ENCODE measurements around the gene PRAF2. TPM values are rescaled to one million over a fixed set of nuclear protein-coding genes. Genes with fewer than 3 reads are reported as not detected.

The PRAF2 gene
- total and polyA plus RNA-seq, 2 of the 13 experiments (the other 11 are each of a cell fraction or from before 2014, with no cell fraction given): 0.33 to 2.6 TPM

GRCh38 chrX:49100704-49101628, 27.2 kb upstream of the PRAF2 start (continued):
- no peak for TF ChIP-seq AHDC1 (CRISPR knock-in tag; IDR thresholded peaks at IDR 0.05; ENCODE audit: borderline replicate concordance)
- TF ChIP-seq ZMYM2 (CRISPR knock-in tag; IDR thresholded peaks at IDR 0.05): no peak
- no peak for TF ChIP-seq ZNF510 (CRISPR knock-in tag; IDR thresholded peaks at IDR 0.05; ENCODE audit: low read depth)
- TF ChIP-seq ZNF350 (CRISPR knock-in tag; IDR thresholded peaks at IDR 0.05; ENCODE audit: borderline replicate concordance, low read depth): peak; percentile 27; the same call in 1 of the 2 replicates
- no peak for TF ChIP-seq ZBTB3 (CRISPR knock-in tag; IDR thresholded peaks at IDR 0.05; ENCODE audit: borderline replicate concordance, low read depth)
- TF ChIP-seq ZFP91 (CRISPR knock-in tag; IDR thresholded peaks at IDR 0.05; ENCODE audit: borderline replicate concordance): peak; percentile 59; the same call in 1 of the 2 replicates
- TF ChIP-seq BCL3 (CRISPR knock-in tag; IDR thresholded peaks at IDR 0.05): no peak
- TF ChIP-seq ZBTB26 (CRISPR knock-in tag; IDR thresholded peaks at IDR 0.05; ENCODE audit: borderline replicate concordance): no peak
- no peak for TF ChIP-seq PTBP1 (IDR thresholded peaks at IDR 0.05; ENCODE audit: low read depth, low read length, poor library complexity, severe bottlenecking)
- no peak for TF ChIP-seq STAT6 (CRISPR knock-in tag; IDR thresholded peaks at IDR 0.05; ENCODE audit: borderline replicate concordance)
- peak; percentile 43 for TF ChIP-seq CREM (IDR thresholded peaks at IDR 0.05)
- TF ChIP-seq CREM (CRISPR knock-in tag; IDR thresholded peaks at IDR 0.05): no peak
- no peak for TF ChIP-seq ZFP62 (CRISPR knock-in tag; IDR thresholded peaks at IDR 0.05)
- no peak for TF ChIP-seq ZFP1 (CRISPR knock-in tag; IDR thresholded peaks at IDR 0.05)
- no peak for TF ChIP-seq MAFK (conservative IDR thresholded peaks at IDR 0.05 in 1 of 2, IDR thresholded peaks at IDR 0.05 in 1 of 2; ENCODE audit: low read length in 2 of 2)
